IgD-negative memory B cell (primary cell): ENCODE data around the gene ITGA11. TPM values are rescaled to one million over a fixed set of nuclear protein-coding genes. Genes with fewer than 3 reads are reported as not detected.
"Not testable (repeated sequence)": the region's sequence is repeated elsewhere in the genome, so short reads cannot be mapped to it uniquely, and the experiment has no call there.

Experiments
- H3K27ac Mint-ChIP-seq, 3 donors: one replicate each; pipeline ENCODE4 v1.8.0; 2020 to 2022; ENCODE audit warnings: mild to moderate bottlenecking in 3 of 3, mixed read lengths in 3 of 3, moderate library complexity in 1 of 3
- H3K27me3 Mint-ChIP-seq: one replicate; pipeline ENCODE4 v1.8.0; 2021; ENCODE audit warnings: mixed read lengths
- H3K36me3 Mint-ChIP-seq: one replicate; pipeline ENCODE4 v1.8.0; 2020; ENCODE audit warnings: mild to moderate bottlenecking, mixed read lengths
- H3K4me1 Mint-ChIP-seq, 3 donors: one replicate each; pipeline ENCODE4 v1.8.0; 2020 to 2022; ENCODE audit warnings: mixed read lengths in 3 of 3, mild to moderate bottlenecking in 1 of 3
- H3K4me3 Mint-ChIP-seq, 4 donors: one replicate each; pipeline ENCODE4 v1.8.0; 2020 to 2022; ENCODE audit warnings: mild to moderate bottlenecking in 4 of 4, mixed read lengths in 4 of 4, moderate library complexity in 3 of 4
- H3K9me3 Mint-ChIP-seq, 3 donors: one replicate each; pipeline ENCODE4 v1.8.0; 2020 to 2021; ENCODE audit warnings: mixed read lengths in 3 of 3, mild to moderate bottlenecking in 1 of 3
- polyA plus RNA-seq: library from polyadenylated mRNA; unstranded; fragments of 300-500 nt; fragmentation: Illumina TruSeq; gene quantifications from one replicate; pipeline ENCODE4 v1.2.3, GENCODE V29; 2021

Gene ITGA11
- polyA plus RNA-seq, 1 donor from 2014 or later, result not detected

GRCh38 chr15:68402432-68403160 lies 29.4 kb downstream of the ITGA11 start:
- no peak overlapping the region for H3K27ac Mint-ChIP-seq
- no peaks in the 10 kb centered on the region for H3K36me3 Mint-ChIP-seq
- no peak overlapping the region for H3K4me3 Mint-ChIP-seq
- H3K27me3 Mint-ChIP-seq, result no peaks in the 10 kb centered on the region
- no peaks in the 10 kb centered on the region for H3K4me1 Mint-ChIP-seq
- peaks cover 0 to 2% (median 0%) of the 10 kb centered on the region in 3 donors for H3K9me3 Mint-ChIP-seq

GRCh38 chr15:68401496-68402431 lies 30.2 kb downstream of the ITGA11 start:
- Mint-ChIP-seq H3K4me1 (no peaks in the 10 kb centered on the region), H3K27ac (no peak overlapping the region), H3K36me3 (no peaks in the 10 kb centered on the region), H3K9me3 (peaks cover 0 to 2% (median 0%) of the 10 kb centered on the region in 3 donors), H3K4me3 (no peak overlapping the region), H3K27me3 (no peaks in the 10 kb centered on the region)

- Mint-ChIP-seq H3K4me3 (no peak overlapping the region), H3K27me3 (no peaks in the 10 kb centered on the region), H3K9me3 (peaks cover 0 to 2% (median 0%) of the 10 kb centered on the region in 3 donors), H3K36me3 (no peaks in the 10 kb centered on the region), H3K27ac (no peak overlapping the region), H3K4me1 (no peaks in the 10 kb centered on the region)
These were observed 31.9 kb downstream of the ITGA11 start for GRCh38 chr15:68400066-68400456.

GRCh38 chr15:68399096-68400065 lies 32.6 kb downstream of the ITGA11 start:
- Mint-ChIP-seq H3K4me3 (no peak overlapping the region), H3K9me3 (peaks cover 0 to 8% (median 0%) of the 10 kb centered on the region in 3 donors), H3K27ac (no peak overlapping the region), H3K4me1 (no peaks in the 10 kb centered on the region), H3K27me3 (peaks cover 3% of the 10 kb centered on the region), H3K36me3 (no peaks in the 10 kb centered on the region)

- not testable (repeated sequence) for H3K9me3 Mint-ChIP-seq, H3K4me1 Mint-ChIP-seq, H3K27ac Mint-ChIP-seq, H3K27me3 Mint-ChIP-seq, H3K4me3 Mint-ChIP-seq, H3K36me3 Mint-ChIP-seq
These were observed 34.0 kb downstream of the ITGA11 start for GRCh38 chr15:68397999-68398398.

- Mint-ChIP-seq H3K36me3 (peaks cover 2% of the 10 kb centered on the region), H3K9me3 (peaks cover 3 to 13% (median 4%) of the 10 kb centered on the region in 3 donors), H3K4me3 (no peak overlapping the region), H3K27me3 (peaks cover 19% of the 10 kb centered on the region), H3K4me1 (no peaks in the 10 kb centered on the region), H3K27ac (no peak overlapping the region)
These were observed 35.9 kb downstream of the ITGA11 start for GRCh38 chr15:68396068-68396467.

- Mint-ChIP-seq H3K36me3 (peaks cover 2% of the 10 kb centered on the region), H3K4me1 (no peaks in the 10 kb centered on the region), H3K4me3 (no peak overlapping the region), H3K27ac (peak overlapping the region in 1 of 3 donors; percentile 12), H3K27me3 (peaks cover 29% of the 10 kb centered on the region), H3K9me3 (peaks cover 3 to 13% (median 4%) of the 10 kb centered on the region in 3 donors)
These were observed 40.8 kb downstream of the ITGA11 start for GRCh38 chr15:68391121-68391520.

GRCh38 chr15:68389936-68390817 lies 41.8 kb downstream of the ITGA11 start:
- H3K9me3 Mint-ChIP-seq, result peaks cover 3 to 13% (median 4%) of the 10 kb centered on the region in 3 donors
- peaks cover 29% of the 10 kb centered on the region for H3K27me3 Mint-ChIP-seq
- H3K4me1 Mint-ChIP-seq, result no peaks in the 10 kb centered on the region
- H3K27ac Mint-ChIP-seq, result no peak overlapping the region
- H3K36me3 Mint-ChIP-seq, result peaks cover 2% of the 10 kb centered on the region
- H3K4me3 Mint-ChIP-seq, result no peak overlapping the region

GRCh38 chr15:68389041-68389930 lies 42.7 kb downstream of the ITGA11 start:
- Mint-ChIP-seq H3K9me3 (peaks cover 3 to 7% (median 4%) of the 10 kb centered on the region in 3 donors), H3K27ac (no peak overlapping the region), H3K4me1 (no peaks in the 10 kb centered on the region), H3K36me3 (peaks cover 2% of the 10 kb centered on the region), H3K27me3 (peaks cover 26% of the 10 kb centered on the region), H3K4me3 (no peak overlapping the region)

- H3K9me3 Mint-ChIP-seq, result peaks cover 0 to 5% (median 0%) of the 10 kb centered on the region in 3 donors
- H3K27me3 Mint-ChIP-seq, result peaks cover 21% of the 10 kb centered on the region
- H3K4me3 Mint-ChIP-seq, result no peak overlapping the region
- H3K4me1 Mint-ChIP-seq, result no peaks in the 10 kb centered on the region
- no peak overlapping the region for H3K27ac Mint-ChIP-seq
- H3K36me3 Mint-ChIP-seq, result no peaks in the 10 kb centered on the region
These were observed 44.4 kb downstream of the ITGA11 start for GRCh38 chr15:68387381-68388143.

- Mint-ChIP-seq H3K27ac (no peak overlapping the region), H3K4me1 (no peaks in the 10 kb centered on the region), H3K4me3 (no peak overlapping the region), H3K36me3 (no peaks in the 10 kb centered on the region), H3K9me3 (no peaks in the 10 kb centered on the region), H3K27me3 (peaks cover 14% of the 10 kb centered on the region)
These were observed 45.2 kb downstream of the ITGA11 start for GRCh38 chr15:68386587-68387288.
